ENCODE data around the gene TMEM187.

GRCh38 chrX:153926858-153927671 lies 45.5 kb upstream of the TMEM187 start:
- TF ChIP-seq POLR2A (IDR thresholded peaks at IDR 0.05; ENCODE audit: low read depth, low read length) (peak; percentile 27; the same call in 1 of the 2 replicates), CTCF (conservative IDR thresholded peaks at IDR 0.05; ENCODE audit: low read depth, low read length) (no peak), RAD21 (IDR thresholded peaks at IDR 0.05; ENCODE audit: low read length) (no peak), NFE2L2 (IDR thresholded peaks at IDR 0.05; ENCODE audit: low read depth, low read length) (no peak), MXI1 (IDR thresholded peaks at IDR 0.05; ENCODE audit: borderline replicate concordance, low read depth, low read length) (no peak), SMC3 (IDR thresholded peaks at IDR 0.05; ENCODE audit: low read depth, low read length) (no peak), RFX5 (IDR thresholded peaks at IDR 0.05; ENCODE audit: low read depth, low read length) (no peak), MAFK (IDR thresholded peaks at IDR 0.05; ENCODE audit: low read depth, low read length) (no peak), FOS (IDR thresholded peaks at IDR 0.05; ENCODE audit: low read depth, low read length) (no peak)

All from IMR-90 (cell line).